GM19328 (cell line): ENCODE results near the gene RAPGEF1.

Experiments
- ATAC-seq: cut with Tn5 transposase; IDR thresholded peaks from one replicate; pipeline ENCODE4 v1.9.1; 2021; ENCODE audit warnings: mild to moderate bottlenecking, moderate library complexity; ENCODE audit not compliant: unreplicated experiment

RAPGEF1 gene

GRCh38 chr9:131708226-131709002 is 31.5 kb downstream of the RAPGEF1 start:
- no peak for ATAC-seq

DNA sequence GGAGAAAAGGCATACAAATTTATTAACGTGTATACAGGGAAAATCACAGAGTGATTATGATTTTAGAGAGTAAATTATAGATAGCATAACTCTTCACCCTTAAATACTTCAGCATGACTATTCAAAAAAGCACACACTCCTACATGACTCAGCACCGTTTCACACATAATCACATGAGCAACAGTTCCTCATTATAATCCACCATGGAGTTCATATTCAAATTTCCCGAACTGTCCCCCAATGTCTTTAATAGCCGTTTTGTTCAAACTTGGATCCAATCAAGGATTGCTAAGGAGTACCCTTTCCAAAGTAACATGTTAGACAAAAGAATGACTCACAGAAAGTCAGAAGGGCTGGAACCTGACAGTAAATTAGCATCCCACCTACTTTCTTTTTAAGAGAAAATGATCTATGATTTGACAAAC is 32.1 kb downstream of the RAPGEF1 start:
- ATAC-seq: no peak

DNA sequence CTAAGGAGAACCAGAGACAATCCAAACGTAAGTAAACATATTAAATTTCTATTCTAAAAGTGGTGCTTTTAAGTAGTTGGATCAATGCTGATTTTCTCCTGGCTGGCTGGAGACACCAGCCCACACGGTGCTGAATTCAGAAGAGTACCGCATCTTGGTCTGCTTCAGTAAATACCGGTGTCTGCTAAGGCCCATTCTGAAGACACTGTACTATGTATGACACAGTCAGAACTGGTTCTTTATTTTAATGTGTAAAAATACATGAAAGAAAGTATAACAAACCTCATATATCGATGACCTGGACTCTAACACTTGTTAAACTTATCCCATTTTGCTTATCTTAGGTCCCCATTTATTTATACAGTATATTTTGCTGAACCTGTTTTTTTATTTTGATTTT is 32.8 kb downstream of the RAPGEF1 start:
- ATAC-seq: no peak

GRCh38 chr9:131706608-131706970 is 33.3 kb downstream of the RAPGEF1 start:
- ATAC-seq: no peak

GRCh38 chr9:131704988-131705387 is 34.9 kb downstream of the RAPGEF1 start:
- ATAC-seq: no peak

DNA sequence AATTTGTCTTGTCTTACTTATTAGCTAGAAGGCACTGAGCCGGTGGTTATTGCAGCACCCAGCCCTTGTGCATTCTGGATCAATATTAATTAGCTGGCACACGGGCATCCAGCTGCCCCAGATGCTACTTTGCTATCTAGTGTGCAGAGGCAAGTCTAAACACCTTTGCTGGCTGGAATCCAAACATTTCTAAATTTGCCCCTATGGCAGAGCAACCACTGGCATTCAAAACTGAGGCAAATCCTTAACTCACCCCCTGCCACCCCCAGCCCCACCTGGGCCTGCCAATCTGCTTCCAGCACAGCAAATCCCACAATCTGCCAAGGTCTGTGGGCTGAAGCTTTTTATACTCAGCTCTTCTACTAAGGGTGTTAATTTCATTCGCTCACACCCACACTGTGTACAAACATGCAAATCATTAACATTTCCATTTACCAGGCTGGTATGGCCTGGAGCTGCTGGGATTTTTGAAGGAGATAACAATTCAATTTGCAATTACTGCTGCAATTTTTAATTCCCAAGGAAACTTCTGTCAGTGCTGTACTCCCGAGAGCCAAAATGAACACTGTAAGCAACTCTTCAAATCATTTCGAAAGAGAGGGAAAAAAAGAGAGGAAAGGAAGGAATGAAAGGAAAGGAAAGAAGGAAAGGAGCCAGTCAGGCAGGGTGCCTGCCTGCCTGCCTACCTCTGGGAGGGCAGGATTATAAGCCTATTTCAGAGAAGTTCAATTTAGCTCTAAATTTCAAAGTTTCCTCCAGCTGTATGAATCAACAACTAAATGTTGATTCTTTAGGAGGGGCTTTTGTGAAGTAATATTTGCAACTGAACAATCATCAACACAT is 35.5 kb downstream of the RAPGEF1 start:
- ATAC-seq: no peak

DNA sequence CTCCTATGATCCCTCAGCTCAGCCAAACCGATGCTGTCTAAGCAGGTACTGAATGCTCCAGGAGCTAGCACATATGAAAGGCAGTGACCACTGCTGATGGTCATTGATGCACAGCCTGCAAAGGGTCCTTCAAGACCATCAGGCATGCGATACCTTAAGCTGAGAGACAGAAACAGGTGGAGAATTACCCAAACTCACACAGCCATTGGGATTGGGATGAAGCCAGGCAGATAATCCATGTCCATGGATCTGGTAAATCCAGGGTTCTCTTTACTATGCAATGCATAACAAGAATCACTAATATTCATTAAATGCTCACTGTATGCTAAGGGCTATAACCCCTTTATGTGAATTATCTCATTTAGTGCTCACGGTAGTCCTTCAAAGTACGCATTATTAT is 36.2 kb downstream of the RAPGEF1 start:
- ATAC-seq: no peak

GRCh38 chr9:131702911-131703310 is 37.0 kb downstream of the RAPGEF1 start:
- ATAC-seq: no peak

GRCh38 chr9:131701789-131702337 is 38.0 kb downstream of the RAPGEF1 start:
- no peak for ATAC-seq

DNA sequence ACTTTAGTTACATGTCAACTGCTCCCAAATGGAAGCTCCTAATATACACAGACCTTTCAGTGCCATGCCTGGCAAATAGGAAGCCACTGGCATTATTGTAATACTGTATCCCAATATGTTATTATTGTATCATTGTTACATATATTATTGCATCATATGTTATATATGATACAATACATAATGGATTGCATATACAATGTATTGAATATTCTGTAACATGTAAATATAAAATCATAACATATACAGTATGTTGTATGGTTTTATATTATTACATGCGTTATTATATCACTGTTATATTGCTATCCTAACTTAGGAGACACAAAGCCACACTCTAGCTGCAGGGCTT is 38.5 kb downstream of the RAPGEF1 start:
- ATAC-seq: no peak

GRCh38 chr9:131700765-131701435 is 39.0 kb downstream of the RAPGEF1 start:
- no peak for ATAC-seq

- ATAC-seq: no peak
These were observed 39.8 kb downstream of the RAPGEF1 start for GRCh38 chr9:131700076-131700475.

DNA sequence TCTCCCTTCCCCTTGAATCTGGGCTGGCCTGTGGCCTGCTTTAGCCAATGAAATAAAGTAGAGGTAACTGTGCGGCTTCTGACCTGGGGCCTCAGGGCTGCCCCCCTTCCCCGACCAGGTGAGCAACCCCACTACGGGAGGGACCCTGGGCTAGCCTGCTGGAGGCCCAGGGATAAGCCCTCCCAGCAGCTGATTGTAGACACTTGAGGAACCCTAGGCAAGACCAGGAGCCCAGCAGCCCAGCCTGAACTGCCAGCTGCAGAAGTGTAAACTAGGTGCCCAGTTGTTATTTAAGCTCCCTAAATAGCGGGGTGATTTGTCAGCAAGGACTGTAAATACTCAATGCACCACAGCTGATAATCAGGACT is 41.3 kb downstream of the RAPGEF1 start:
- no peak for ATAC-seq

GRCh38 chr9:131697908-131698617 is 41.8 kb downstream of the RAPGEF1 start:
- no peak for ATAC-seq

DNA sequence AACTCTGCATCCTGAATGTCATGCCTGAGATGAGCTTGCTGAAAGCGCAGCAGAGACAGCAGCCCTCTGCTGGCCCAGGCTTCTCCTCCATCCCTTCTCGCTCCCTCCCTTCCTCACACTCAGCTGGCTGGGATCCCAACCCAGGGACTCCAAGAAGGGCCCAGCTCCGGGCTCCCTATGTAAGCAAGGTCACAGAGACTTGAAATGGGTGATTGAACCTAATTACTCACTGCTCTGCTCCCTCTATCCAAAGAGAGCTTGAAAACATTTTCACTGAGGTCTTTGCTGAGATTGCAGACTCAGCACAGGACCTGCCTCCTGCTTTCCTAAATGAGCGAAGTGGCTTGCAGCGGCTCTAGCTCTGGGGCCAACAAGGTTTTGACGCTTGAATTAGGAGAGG is 42.8 kb downstream of the RAPGEF1 start:
- ATAC-seq: no peak

DNA sequence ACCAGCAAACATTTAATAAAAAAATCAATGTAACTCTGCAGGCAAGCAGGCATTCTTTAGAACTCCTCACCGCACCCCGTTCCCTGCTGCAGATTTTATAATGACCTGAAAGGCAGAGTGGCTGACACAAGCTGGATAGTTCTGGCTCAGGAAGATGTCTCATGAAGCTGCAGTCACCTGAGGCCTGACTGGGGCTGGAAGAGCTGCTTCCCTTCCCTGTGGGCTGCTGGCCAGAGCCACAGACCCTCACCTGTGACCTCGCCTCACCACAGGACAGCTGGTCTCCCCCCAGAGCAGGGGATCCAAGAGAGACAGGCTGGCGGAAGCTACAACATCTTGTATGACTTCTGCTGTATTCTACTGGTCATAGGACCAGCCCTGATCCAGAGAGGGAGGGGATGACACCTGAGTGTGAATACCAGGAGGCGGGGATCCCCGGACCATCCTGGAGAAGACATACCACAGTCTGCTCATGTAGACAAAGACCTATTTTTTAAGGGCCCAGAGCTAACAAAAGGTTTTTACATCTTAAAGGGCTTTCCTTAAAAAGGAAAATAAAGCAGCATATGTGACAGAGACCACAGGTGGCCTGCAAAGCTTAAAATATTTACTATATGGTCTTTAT is 43.9 kb downstream of the RAPGEF1 start:
- no peak for ATAC-seq

GRCh38 chr9:131695366-131695765 is 44.5 kb downstream of the RAPGEF1 start:
- no peak for ATAC-seq

- no peak for ATAC-seq
These were observed 46.0 kb downstream of the RAPGEF1 start for GRCh38 chr9:131693651-131694597.
